Activated CD4-positive, alpha-beta T cell treated with anti-CD3 and anti-CD28 coated beads, Interleukin-2, Interleukin-6, amounts not matched to agents 100 ng/mL and 50 ng/mL, durations not matched to agents 16 hours and 8 hours (primary cell): ENCODE results near the gene MYBPC2.
A peak's percentile ranks its signal among the peaks of the same experiment; 100 is the strongest.
"Not testable (repeated sequence)": the region's sequence is repeated elsewhere in the genome, so short reads cannot be mapped to it uniquely, and the experiment has no call there.

ENCODE experiments used
- DNase-seq: peaks from one replicate; pipeline ENCODE4 v3.0.0-alpha.2; 2020

The MYBPC2 gene

DNA sequence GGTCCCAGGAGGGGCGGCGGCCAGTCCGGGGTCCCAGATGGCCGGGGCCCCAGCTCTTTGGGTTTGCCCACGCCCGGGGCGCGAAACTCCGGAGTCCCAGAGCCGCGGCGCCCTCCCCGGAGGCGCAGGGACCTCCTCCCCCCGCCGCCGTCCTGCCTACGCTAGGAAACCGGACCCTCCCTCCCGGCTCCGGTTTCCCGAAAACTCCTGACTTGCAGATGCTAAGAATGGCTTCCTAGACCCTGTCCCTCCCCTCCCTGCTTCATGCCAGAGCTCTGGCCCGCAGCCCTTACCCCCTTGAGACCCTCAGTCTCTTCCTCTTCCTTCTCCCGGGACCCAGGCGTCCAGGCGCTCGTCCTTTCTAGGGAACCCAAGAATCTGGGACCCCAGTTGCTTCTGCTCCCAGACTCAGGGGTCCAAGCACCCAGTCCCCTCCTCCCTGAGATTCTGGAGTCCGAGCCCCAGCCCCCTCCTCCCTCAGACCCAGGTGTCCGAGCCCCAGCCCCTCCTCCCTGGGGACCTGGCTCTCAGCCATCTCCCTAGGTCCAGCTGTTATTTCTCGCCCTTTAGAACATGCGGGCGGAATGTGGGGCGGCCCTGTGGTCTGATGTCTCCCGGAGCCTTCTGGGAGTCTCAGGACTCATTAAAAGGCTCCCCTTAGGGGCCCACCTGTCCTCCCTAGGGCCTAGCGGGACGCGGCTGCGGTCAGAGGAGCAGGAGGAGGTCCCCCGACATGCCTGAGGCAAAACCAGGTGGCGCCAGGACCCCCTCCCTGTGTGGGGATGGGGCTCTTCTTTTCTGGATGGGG, at the start of gene MYBPC2:
Gene MYBPC2 (plus strand): TSS at position 672 of the 808 bp plus-strand sequence. CDS start 62 bp downstream, at position 734.
- DNase-seq: no peak

DNA sequence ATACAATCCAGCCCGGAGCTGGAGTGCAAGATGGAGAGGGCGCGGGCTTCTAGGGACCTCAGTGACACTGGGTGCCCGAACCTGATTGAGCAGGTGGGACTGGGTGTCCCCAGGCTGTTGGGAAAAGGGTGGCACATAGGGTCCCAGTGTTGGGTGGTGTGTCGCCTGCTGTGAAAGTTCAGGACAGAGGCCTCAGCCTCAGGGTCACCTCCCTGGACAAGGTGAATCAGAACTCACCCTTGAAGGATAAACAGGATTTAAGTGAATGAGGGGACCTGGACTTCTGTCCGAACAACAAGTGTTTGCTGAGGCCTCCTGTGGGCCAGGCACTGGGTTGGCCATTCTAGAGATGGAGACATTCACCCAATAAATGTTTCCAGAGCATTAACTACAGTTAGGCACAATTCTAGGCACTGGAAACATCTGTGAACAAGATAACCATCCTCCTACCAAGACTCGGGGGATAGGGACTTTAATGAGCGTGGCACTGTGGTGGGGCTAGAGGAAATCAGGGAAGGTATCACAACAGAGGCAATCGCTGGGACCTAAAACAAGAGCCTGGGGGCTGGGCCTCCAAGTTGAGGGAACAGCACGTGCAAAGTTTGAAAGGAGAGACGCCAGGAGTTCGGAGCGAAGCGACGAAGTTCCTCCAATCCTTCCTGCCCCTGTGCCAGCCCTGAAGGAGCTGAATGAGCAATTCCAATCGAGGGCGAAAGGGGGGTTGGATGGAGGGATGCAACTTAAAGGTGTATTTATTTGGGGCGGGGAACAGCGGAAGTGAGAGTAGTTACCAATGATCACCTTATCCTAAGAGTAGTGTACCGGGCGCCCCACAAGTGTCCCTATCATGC, 49.5 kb upstream of the MYBPC2 start:
- no peak for DNase-seq

DNA sequence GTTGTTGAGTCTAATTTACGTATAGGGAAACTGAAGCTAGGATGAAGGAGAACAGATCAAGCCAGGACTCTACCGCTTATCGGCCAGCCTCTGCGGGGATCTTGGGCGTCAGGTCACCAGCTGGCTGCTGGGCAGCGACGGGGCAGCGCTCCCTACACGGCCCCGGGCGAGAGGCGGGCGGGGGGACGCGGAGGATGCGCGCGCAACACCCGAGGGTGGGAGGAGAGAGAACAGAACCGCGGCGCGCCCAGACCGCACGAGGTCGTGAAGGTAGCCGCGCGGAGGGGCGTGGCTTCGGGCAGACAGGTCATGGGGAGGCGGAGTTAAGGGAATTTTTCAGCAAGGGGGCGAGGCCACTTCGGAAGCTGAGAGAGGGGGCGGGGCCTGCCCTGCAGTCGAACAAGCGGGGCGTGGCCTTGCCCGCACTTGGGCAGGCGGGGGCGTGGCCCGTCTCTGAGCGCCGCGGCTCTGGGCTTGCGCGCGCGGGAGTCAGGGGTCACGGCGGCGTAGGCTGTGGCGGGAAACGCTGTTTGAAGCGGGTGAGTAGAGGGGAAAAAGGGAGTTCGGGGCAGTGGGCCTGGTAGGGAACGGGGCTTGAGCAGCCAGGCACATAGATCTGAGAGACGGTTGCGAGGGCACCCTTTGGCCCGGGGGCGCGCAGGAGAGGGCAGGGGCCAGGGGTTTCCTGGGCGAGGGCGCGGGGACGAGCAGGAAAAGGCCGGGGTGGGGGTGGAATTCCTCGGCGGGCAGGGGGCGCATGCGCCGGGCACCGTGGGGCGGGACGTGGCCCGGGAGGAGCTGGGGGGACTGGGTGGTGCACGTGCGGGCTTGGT, 48.6 kb upstream of the MYBPC2 start, which contains the start of gene POLD1:
Gene POLD1 (plus strand): TSS at position 496 of the 833 bp plus-strand sequence. CDS start 14,505 bp downstream, outside the sequence.
- DNase-seq: peak; percentile 100

DNA sequence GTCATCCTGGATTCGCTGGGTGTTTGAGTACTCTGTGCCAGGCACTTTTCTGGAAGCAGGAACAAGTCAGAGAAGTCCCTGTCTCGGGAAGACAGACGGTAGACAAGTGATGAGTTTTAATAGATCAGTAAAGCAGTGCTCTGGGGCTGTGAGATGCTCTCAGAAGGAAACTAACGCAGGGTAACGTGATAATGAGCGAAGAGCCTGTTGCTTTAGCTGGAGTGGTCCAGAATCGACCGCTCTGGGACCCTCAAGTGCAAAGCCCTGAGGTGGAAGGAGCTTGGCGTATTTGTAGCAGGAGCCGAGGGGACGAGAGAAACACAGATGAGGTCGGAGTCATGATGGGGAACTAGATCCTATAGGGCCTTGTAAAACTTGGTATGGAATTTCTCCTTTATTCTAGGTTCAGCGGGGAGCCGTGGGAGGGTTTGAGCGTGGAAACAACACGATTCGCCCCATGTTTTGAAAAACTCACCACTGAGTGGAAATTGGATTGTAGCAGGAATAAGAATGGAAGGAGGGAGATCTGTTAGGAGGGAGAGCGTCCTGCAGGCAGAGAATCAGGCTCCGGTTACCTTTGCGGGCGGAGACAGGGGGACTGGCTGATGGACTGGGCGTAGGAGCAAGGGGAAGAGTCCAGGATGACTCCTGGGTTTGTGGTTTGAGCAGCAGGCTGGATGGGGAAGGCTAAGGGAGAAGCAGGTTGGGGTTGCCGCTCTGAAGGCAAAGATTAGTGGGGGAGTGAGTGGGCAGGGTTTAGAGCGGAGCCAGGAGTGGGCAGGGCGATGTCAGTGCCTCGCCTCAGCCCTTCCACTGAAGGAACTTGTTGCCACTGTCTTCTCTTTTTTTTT, 47.8 kb upstream of the MYBPC2 start:
- no peak for DNase-seq

DNA sequence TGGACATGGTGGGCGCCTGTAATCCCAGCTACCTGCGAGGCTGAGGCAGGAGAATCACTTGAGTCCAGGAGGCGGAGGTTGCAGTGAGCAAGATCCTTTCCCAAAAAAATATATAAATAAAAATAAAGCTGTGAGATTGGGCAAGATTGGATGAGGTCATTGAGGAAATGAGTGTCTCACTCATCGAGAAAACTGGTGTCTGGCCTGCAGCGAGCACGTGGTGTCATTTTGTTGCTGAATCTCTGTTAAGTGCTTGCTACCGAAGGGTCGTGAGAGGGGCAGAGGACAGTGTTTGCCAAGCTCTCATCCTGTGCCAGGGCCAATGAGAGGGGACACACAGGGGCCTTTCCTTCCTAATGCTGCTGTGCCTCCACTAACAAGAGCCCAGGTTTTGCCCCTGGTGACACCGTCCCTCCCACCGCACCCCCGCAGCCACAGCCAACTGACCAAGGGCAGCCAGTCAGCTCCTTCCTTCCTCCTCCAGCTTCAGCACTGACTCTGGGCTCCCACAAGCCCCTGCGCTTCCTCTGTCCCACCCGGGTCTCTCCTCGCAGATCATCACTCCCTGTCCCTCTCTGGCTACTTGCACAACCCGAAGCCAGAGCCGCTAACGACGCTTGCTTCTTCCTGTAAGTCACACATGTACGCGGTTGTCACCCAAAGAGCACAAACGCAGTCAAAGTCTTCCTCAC, 45.4 kb upstream of the MYBPC2 start:
- no peak for DNase-seq

DNA sequence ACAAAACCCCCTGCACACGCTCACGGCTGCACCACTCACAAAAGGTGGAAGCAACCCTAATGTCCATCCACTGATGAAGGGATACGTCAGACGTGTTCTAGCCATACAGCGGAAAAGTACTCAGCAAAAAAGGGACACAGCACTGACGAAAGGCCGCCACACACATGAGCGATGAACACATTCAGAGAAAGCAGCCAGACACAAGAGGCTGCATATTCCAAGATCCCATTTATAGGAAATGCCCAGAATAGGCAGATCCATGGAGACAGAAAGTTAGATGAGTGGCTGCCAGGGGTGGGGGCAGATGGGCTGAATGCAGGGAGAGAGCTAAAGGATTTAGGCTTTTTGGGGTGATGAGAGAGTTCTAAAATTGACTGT, 44.8 kb upstream of the MYBPC2 start:
- DNase-seq: no peak

DNA sequence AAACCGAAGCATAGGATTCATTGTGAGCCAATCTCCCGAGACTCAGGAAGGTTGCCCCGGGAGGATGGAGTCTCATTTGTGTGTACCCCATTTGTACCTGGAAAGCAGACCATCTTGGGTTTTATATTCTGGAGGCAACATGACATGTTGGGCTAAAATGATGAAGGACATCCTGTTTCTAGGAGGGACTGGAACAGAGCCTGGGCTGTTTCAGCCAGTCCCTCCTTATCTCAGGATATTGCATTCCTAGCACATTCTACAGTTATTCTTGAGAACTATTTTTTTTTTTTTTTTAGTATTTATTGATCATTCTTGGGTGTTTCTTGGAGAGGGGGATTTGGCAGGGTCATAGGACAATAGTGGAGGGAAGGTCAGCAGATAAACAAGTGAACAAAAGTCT, 42.4 kb upstream of the MYBPC2 start:
- not testable (repeated sequence) for DNase-seq

DNA sequence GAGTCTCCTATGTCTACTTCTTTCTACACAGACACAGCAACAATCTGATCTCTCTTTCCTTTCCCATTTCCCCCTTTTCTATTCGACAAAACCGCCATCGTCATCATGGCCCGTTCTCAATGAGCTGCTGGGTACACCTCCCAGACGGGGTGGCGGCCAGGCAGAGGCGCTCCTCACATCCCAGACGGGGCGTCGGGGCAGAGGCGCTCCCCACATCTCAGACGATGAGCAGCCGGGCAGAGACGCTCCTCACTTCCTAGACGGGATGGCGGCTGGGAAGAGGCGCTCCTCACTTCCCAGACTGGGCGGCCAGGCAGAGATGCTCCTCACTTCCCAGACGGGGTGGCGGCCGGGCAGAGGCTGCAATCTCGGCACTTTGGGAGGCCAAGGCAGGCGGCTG, 41.7 kb upstream of the MYBPC2 start:
- DNase-seq: not testable (repeated sequence)

DNA sequence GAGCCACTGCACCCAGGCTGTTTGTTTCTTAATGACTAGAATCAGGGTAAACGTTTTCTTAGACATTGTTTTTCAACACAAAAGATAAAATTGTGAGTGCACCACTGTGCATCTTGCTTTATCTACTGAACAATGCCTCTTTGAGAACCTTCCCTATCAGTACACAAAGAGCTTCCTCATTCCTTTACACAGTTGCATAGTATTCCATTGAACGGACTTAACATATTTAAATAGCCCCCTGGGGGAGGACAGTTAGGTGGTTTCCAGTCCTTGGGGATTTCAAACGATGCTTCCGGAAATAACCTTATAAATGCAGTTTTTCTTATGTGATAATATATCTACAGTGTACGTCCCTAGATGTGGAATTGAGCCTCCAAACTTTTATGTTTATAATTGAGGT, 39.9 kb upstream of the MYBPC2 start:
- DNase-seq: no peak

DNA sequence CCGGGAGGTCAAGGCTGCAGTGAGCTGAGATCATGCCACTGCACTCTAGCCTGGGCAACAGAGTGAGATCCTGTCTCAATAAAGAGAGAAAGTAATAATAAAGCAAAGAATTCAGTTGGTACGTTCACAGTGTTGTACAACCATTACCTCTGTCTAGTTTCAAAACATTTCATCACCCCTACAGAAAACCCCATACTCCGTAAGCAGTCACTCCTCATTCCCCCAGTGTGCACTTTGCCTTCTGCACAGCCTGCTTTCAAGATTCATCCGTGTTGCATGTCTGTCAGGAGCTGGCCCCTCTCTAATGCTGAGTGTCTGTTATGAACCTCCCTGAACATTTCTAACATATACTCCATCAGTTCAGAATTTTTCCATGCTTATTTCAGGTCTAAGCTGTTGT, 39.1 kb upstream of the MYBPC2 start:
- DNase-seq: no peak

DNA sequence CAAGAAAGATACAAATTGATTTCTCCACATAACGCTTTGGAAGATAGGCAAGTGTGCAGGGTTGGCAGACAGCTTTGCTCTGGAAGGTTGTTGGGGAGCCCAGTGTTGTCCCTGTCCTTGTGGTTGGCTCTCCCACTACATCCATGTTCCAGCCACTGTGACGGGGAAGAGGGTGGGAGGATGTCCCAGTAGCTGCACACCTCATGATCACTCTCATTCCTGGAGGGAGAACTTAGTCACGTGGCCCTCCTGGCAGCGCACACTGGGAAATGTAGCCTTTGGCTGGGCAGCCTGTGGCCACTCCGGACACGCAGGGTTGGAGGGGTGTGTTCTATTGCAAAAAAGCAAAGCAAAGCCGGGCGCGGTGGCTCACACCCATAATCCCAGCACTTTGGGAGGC, 38.7 kb upstream of the MYBPC2 start:
- DNase-seq: no peak

DNA sequence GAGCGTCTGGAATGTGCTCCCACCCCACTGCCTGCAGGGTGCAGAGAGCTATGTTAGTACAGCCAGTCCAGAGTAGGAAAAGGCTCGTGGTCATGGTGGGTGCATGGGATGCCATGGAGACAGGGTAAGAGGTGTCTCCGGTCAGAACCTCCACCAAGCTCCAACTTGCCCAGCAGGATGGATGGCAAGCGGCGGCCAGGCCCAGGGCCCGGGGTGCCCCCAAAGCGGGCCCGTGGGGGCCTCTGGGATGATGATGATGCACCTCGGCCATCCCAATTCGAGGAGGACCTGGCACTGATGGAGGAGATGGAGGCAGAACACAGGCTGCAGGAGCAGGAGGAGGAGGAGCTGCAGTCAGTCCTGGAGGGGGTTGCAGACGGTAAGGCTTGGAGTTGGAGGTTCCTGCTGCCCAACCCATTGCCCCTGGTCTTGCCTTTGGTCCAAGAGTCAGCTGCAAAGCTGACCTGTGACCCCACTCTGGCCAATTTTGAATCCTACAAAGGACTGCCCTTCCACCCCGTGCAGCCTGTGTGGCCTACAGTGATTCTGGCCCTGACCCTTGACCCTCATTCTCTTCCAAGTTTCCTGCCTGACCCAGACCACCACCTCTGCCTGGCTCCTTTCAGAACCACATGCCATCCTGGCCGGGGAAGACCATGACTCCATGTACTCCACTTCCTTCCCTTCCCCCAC, 33.9 kb upstream of the MYBPC2 start:
- DNase-seq: no peak

DNA sequence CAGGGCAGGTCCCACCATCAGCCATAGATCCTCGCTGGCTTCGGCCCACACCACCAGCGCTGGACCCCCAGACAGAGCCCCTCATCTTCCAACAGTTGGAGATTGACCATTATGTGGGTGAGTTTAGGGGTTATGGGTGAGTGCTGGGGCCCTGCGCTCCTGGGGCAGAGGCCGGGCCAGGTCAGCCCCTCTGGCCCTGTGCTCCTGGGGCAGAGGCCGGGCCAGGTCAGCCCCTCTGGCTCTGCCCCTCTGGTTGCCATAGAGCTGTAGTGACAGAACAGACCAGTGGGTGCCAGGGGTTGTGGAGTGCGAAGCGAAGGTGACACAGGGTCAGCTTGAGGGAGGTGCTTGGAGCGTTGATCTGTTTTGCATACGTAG, 33.3 kb upstream of the MYBPC2 start:
- DNase-seq: no peak

DNA sequence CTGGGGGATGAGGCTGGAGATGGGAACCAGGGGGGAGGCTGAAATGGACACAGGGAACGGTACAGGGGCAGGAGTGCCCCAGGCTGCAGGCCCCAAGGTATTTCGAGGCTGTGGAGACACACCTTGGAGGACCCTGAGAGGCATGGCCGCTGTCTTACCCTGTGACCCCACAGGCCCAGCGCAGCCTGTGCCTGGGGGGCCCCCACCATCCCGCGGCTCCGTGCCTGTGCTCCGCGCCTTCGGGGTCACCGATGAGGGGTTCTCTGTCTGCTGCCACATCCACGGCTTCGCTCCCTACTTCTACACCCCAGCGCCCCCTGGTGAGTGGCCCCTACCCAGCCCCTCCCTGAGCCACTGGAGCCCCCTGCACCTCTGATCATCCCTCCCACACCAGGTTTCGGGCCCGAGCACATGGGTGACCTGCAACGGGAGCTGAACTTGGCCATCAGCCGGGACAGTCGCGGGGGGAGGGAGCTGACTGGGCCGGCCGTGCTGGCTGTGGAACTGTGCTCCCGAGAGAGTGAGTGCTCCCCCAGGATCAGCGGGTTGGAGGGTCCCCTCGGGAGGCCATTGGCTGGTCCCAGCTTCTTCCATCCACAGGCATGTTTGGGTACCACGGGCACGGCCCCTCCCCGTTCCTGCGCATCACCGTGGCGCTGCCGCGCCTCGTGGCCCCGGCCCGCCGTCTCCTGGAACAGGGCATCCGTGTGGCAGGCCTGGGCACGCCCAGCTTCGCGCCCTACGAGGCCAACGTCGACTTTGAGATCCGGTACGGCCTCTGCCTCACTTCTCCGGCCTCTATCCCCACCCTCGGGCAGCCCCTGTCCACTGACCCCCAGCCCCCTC, 30.9 kb upstream of the MYBPC2 start:
- DNase-seq: no peak

DNA sequence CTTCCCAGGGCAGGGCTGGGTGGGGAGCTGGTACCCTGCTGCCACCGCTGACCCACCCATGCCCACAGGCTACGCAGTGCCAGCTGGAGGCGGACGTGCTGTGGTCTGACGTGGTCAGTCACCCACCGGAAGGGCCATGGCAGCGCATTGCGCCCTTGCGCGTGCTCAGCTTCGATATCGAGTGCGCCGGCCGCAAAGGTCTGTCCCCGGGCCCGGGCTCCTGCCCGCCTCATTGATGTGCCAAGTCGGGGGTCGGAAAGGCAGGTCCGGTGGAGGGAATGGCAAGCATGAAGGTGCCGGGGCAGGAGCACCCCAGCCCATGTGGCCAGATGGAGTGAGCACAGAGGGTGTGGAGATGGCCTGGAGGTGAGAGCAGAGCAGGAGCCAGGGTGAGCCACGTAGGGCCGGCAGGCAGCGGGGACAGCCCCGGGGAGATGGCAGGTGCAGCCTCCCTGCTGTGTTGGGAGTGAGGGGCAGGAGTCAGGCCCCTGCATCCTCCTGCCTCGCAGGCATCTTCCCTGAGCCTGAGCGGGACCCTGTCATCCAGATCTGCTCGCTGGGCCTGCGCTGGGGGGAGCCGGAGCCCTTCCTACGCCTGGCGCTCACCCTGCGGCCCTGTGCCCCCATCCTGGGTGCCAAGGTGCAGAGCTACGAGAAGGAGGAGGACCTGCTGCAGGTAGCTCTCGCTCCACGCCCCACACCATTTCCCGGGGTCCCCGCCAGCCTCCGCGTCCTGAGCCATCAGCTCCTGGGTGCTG, 30.0 kb upstream of the MYBPC2 start:
- no peak for DNase-seq

DNA sequence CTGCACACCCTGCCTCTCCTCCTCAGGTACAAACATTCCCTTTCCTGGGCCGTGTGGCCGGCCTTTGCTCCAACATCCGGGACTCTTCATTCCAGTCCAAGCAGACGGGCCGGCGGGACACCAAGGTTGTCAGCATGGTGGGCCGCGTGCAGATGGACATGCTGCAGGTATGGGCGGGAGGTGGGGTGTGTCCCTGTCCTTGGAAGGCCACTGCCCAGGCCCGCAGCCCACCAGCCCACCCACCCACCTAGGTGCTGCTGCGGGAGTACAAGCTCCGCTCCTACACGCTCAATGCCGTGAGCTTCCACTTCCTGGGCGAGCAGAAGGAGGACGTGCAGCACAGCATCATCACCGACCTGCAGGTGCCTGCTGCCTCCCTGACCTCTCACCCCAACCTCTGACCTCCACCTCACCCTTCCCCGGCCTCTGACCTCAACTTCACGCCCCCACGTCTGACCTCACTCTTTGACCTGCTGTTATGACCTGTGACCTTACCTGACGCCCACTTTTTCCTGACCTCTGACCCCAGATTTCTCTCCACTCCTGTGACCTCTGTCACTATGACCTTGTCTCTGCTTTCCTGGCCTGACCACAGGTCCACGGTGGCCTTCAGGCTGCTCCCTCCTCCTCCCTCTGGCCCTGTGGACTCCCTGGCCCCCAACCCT, 26.4 kb upstream of the MYBPC2 start:
- no peak for DNase-seq

DNA sequence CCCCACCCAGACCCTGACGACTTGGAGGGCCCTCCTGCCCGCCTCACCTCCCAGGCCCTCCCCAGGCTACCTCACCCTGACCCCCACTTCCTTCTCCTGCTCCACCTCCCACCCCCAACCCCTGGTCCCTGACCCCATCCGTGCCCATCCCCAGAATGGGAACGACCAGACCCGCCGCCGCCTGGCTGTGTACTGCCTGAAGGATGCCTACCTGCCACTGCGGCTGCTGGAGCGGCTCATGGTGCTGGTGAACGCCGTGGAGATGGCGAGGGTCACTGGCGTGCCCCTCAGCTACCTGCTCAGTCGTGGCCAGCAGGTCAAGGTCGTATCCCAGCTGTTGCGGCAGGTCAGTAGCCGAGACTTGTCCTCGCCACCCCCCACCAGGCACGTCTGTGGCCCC, 25.9 kb upstream of the MYBPC2 start:
- no peak for DNase-seq

DNA sequence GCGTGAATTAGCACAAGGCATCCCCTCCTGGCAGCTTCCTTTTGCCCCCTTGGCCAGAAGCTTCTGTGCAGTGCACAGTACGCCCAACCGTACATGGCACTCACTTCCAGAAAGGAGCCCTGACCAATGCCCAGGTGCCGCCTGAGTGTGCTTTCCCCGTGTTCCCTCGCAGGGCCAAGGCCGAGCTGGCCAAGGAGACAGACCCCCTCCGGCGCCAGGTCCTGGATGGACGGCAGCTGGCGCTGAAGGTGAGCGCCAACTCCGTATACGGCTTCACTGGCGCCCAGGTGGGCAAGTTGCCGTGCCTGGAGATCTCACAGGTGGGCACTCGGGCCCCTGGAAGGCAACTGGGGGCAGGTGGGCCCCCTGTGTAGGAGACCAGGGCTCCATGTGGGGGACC, 23.3 kb upstream of the MYBPC2 start:
- DNase-seq: no peak

DNA sequence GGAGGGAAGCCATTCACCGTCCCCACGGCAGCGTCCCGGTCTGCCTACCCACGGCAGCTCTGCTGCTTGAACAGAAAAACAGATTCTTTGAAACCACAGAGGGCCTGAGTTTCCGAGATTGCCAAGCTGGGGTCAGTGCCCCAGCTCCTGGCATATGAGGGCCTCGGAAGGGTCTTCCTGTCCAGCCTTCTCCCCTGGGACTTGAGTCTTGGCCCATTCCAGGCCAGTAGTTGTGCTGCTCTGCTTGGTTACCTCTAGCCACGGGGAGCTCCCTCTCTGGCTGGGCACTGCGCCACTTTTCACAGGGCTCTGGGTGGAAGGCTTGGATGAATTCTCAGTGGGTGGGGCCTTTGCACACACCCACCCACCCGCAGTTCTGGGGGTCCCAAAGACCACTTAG, 22.6 kb upstream of the MYBPC2 start:
- no peak for DNase-seq
